HepG2 (cell line): ENCODE data around the gene MXRA7. TPM values are rescaled to one million over a fixed set of nuclear protein-coding genes. Genes with fewer than 3 reads are reported as not detected.

ENCODE experiments used
- CBX5 ChIP-seq: sonication (generic); formaldehyde crosslinking; IDR thresholded peaks from 2 replicates; pipeline ENCODE4 v1.4.0; 2020; ENCODE audit warnings: missing genetic modification reagents, borderline replicate concordance
- ELF3 ChIP-seq: IDR thresholded peaks from 2 replicates; pipeline ENCODE4 v1.6.1; 2016; ENCODE audit warnings: missing genetic modification reagents, missing compliant biosample characterization
- HOXA3 ChIP-seq: sonication (generic); formaldehyde crosslinking; IDR thresholded peaks from 2 replicates; pipeline ENCODE4 v1.5.0; 2020; ENCODE audit warnings: missing genetic modification reagents
- MBD4 ChIP-seq: IDR thresholded peaks from 2 replicates; pipeline ENCODE4 v1.6.1; 2012; ENCODE audit warnings: low read length, inconsistent platforms, borderline replicate concordance
- MBNL3 ChIP-seq: fragments of 250-450 bp; sonication (Bioruptor Pico); conservative IDR thresholded peaks from 2 replicates; pipeline ENCODE4 v1.8.0; 2022; ENCODE audit warnings: mild to moderate bottlenecking, inconsistent platforms
- MED13 ChIP-seq: sonication (generic); formaldehyde crosslinking; IDR thresholded peaks from 2 replicates; pipeline ENCODE4 v1.5.0; 2020; ENCODE audit warnings: missing genetic modification reagents
- NFE2 ChIP-seq: sonication (generic); formaldehyde crosslinking; IDR thresholded peaks from 2 replicates; pipeline ENCODE4 v1.4.0; 2020; ENCODE audit warnings: missing genetic modification reagents
- NKX3-1 ChIP-seq: sonication (generic); formaldehyde crosslinking; IDR thresholded peaks from 2 replicates; pipeline ENCODE4 v1.5.0; 2020; ENCODE audit warnings: missing genetic modification reagents
- NR2C2 ChIP-seq: sonication (generic); formaldehyde crosslinking; IDR thresholded peaks from 2 replicates; pipeline ENCODE4 v1.4.0; 2020; ENCODE audit warnings: missing genetic modification reagents, mild to moderate bottlenecking, moderate library complexity, borderline replicate concordance
- TERF1 ChIP-seq: sonication (generic); formaldehyde crosslinking; IDR thresholded peaks from 2 replicates; pipeline ENCODE4 v1.8.0; 2022; ENCODE audit warnings: mild to moderate bottlenecking, missing genetic modification reagents, moderate library complexity
- THAP11 ChIP-seq: IDR thresholded peaks from 2 replicates; pipeline ENCODE4 v1.6.1; 2016; ENCODE audit warnings: missing biosample characterization, missing genetic modification reagents
- ZMYM3 ChIP-seq: sonication (generic); formaldehyde crosslinking; IDR thresholded peaks from 2 replicates; pipeline ENCODE4 v1.5.1; 2020; ENCODE audit warnings: mild to moderate bottlenecking, missing genetic modification reagents
- ZNF124 ChIP-seq: sonication (generic); formaldehyde crosslinking; IDR thresholded peaks from 2 replicates; pipeline ENCODE4 v1.4.0; 2020; ENCODE audit warnings: missing genetic modification reagents
- ZNF20 ChIP-seq: sonication (generic); formaldehyde crosslinking; IDR thresholded peaks from 2 replicates; pipeline ENCODE4 v1.4.0; 2020; ENCODE audit warnings: mild to moderate bottlenecking, moderate library complexity, missing genetic modification reagents
- ZNF225 ChIP-seq: sonication (generic); formaldehyde crosslinking; IDR thresholded peaks from 2 replicates; pipeline ENCODE4 v1.4.0; 2020; ENCODE audit warnings: mild to moderate bottlenecking, missing genetic modification reagents
- ZNF570 ChIP-seq: sonication (generic); formaldehyde crosslinking; IDR thresholded peaks from 2 replicates; pipeline ENCODE4 v1.4.0; 2020; ENCODE audit warnings: mild to moderate bottlenecking, missing genetic modification reagents, borderline replicate concordance
- ZNF691 ChIP-seq: sonication (generic); formaldehyde crosslinking; IDR thresholded peaks from 2 replicates; pipeline ENCODE4 v1.4.0; 2020; ENCODE audit warnings: missing genetic modification reagents, low read depth, mild to moderate bottlenecking, borderline replicate concordance
- ZNF749 ChIP-seq: sonication (generic); formaldehyde crosslinking; IDR thresholded peaks from 2 replicates; pipeline ENCODE4 v1.8.0; 2022; ENCODE audit warnings: mild to moderate bottlenecking, missing genetic modification reagents, moderate library complexity, borderline replicate concordance
- ZNF878 ChIP-seq: sonication (generic); formaldehyde crosslinking; IDR thresholded peaks from 2 replicates; pipeline ENCODE4 v1.8.1; 2023; ENCODE audit warnings: mild to moderate bottlenecking, missing genetic modification reagents, moderate library complexity
- ZSCAN21 ChIP-seq: sonication (generic); formaldehyde crosslinking; IDR thresholded peaks from 2 replicates; pipeline ENCODE4 v1.8.0; 2022; ENCODE audit warnings: mild to moderate bottlenecking, missing genetic modification reagents, moderate library complexity, borderline replicate concordance
- polyA plus RNA-seq, 8 experiments: library from polyadenylated mRNA; depleted of rRNA in 3 of 8; stranded (reverse) in 7 of 8; unstranded in 1 of 8; fragments of >200 nt; fragmentation: Illumina TruSeq in 4 of 8; extraction: Trizol in 4 of 8; gene quantifications; 2 replicates each; pipeline versions ENCODE4 v1.2.1 to v1.2.3, GENCODE V29; 2011 to 2016; ENCODE audit warnings: low read depth in 4 of 8, missing spikeins in 1 of 8, mixed read lengths in 1 of 8; ENCODE audit not compliant: insufficient read depth in 1 of 8
- total RNA-seq, 5 experiments: library from RNA; depleted of rRNA; stranded (reverse); fragments of >200 nt; fragmentation: Illumina TruSeq; extraction: Trizol; gene quantifications; 2 replicates each; pipeline ENCODE4 v1.2.3, GENCODE V29; 2016; ENCODE audit warnings: low read depth in 1 of 5
- TF ChIP-seq, protein P1 (sequence below): IDR thresholded peaks from 2 replicates; pipeline ENCODE4 v1.6.1; 2012; ENCODE audit warnings: inconsistent platforms
- TF ChIP-seq, protein P2 (sequence below): sonication (generic); formaldehyde crosslinking; IDR thresholded peaks from 2 replicates; pipeline ENCODE4 v1.5.1; 2020; ENCODE audit warnings: missing genetic modification reagents, mild to moderate bottlenecking, borderline replicate concordance
- TF ChIP-seq, protein P3 (sequence below): IDR thresholded peaks from 2 replicates; pipeline ENCODE4 v1.6.1; 2018; ENCODE audit warnings: missing genetic modification reagents, mild to moderate bottlenecking, missing compliant biosample characterization
- TF ChIP-seq, protein P4 (sequence below): sonication (generic); formaldehyde crosslinking; conservative IDR thresholded peaks from 2 replicates; pipeline ENCODE4 v1.4.0; 2020; ENCODE audit warnings: missing genetic modification reagents

The MXRA7 gene
- total and polyA plus RNA-seq, 2 of the 13 experiments (the other 11 are each of a cell fraction or from before 2014, with no cell fraction given): 44.8 to 112 TPM

DNA sequence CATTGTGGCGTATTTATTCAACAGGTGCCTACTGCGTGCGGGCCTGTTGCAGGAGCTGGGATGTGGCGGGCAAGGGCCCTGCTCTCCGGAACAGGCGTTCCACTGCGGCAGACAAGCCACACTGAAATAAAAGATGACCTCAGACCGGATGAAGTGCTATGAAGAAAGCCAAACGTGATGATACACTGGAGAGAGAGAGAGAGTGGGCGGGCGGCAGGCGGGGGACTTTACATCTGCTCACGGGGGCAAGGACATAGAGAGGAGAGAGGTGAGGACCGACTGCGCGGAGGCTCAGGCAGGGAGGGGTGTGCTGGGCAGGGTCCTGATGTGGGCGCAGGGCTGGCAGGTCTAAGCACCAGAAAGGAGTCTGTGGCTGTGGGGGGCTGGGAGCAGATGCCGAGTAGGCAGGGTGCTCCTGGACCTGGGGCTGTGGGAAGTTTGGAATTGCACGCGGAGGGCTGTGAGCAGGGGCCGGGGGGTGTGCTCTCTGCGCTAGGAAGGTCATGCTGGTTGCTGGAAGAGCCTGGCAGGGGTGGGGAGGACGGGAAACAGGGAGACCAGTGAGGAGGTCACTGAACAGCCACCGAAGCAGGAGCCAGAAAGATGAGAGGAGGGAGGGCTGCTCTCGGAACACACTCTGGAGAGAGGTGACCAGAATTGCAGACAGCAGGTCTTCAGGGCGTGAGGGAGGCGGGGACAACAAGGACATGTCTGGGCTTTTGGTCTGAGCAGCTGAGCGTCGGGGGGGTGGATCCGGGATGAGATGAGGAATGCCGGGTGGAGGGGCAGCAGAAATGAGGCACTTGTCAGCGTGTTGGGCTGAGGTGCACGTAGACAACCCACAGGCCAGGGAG is 9.9 kb downstream of the MXRA7 start (continued):
- no peak for TF ChIP-seq TERF1 (CRISPR knock-in tag)
- TF ChIP-seq ZNF124 (CRISPR knock-in tag): no peak
- TF ChIP-seq NR2C2 (CRISPR knock-in tag): no peak; the same call in 1 of the 2 replicates
- TF ChIP-seq NKX3-1: no peak
- TF ChIP-seq, protein P1, sequence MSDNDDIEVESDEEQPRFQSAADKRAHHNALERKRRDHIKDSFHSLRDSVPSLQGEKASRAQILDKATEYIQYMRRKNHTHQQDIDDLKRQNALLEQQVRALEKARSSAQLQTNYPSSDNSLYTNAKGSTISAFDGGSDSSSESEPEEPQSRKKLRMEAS: peak; percentile 63
- TF ChIP-seq NFE2: no peak
- no peak; the same call in none of the 2 replicates for TF ChIP-seq ZSCAN21 (CRISPR knock-in tag)
- 0 out of 2 replicates have a peak, but pooled peaks have one; percentile 37 for TF ChIP-seq ZNF225 (CRISPR knock-in tag)
- TF ChIP-seq, protein P2, sequence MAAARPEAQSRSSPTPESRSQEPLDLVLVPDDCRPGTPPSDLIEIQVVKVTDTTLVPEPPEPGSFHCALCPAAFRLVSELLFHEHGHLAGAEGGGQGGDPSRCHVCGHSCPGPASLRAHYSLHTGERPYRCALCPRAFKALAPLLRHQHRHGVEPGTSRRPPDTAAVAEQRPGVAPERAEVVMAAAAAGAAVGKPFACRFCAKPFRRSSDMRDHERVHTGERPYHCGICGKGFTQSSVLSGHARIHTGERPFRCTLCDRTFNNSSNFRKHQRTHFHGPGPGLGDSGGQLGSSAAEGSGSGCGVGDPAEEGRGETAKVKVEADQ (CRISPR knock-in tag): peak; percentile 86
- no peak for TF ChIP-seq CBX5 (CRISPR knock-in tag)
- peak; percentile 30; the same call in 1 of the 2 replicates for TF ChIP-seq ZNF878 (CRISPR knock-in tag)
- TF ChIP-seq THAP11: no peak
- TF ChIP-seq MBD4: no peak
- TF ChIP-seq HOXA3 (CRISPR knock-in tag): peak; percentile 85
- TF ChIP-seq ZNF691 (CRISPR knock-in tag): peak; percentile 90; the same call in 1 of the 2 replicates
- TF ChIP-seq MBNL3 (CRISPR knock-in tag): no peak
- TF ChIP-seq, protein P3, sequence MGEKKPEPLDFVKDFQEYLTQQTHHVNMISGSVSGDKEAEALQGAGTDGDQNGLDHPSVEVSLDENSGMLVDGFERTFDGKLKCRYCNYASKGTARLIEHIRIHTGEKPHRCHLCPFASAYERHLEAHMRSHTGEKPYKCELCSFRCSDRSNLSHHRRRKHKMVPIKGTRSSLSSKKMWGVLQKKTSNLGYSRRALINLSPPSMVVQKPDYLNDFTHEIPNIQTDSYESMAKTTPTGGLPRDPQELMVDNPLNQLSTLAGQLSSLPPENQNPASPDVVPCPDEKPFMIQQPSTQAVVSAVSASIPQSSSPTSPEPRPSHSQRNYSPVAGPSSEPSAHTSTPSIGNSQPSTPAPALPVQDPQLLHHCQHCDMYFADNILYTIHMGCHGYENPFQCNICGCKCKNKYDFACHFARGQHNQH (CRISPR knock-in tag): peak; percentile 46; the same call in 1 of the 2 replicates
- TF ChIP-seq ZMYM3 (CRISPR knock-in tag): 0 out of 2 replicates have a peak, but pooled peaks have one; percentile 8
- 0 out of 2 replicates have a peak, but pooled peaks have one; percentile 28 for TF ChIP-seq ZNF570 (CRISPR knock-in tag)
- no peak for TF ChIP-seq ZNF20 (CRISPR knock-in tag)
- TF ChIP-seq, protein P4, sequence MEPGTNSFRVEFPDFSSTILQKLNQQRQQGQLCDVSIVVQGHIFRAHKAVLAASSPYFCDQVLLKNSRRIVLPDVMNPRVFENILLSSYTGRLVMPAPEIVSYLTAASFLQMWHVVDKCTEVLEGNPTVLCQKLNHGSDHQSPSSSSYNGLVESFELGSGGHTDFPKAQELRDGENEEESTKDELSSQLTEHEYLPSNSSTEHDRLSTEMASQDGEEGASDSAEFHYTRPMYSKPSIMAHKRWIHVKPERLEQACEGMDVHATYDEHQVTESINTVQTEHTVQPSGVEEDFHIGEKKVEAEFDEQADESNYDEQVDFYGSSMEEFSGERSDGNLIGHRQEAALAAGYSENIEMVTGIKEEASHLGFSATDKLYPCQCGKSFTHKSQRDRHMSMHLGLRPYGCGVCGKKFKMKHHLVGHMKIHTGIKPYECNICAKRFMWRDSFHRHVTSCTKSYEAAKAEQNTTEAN (CRISPR knock-in tag): no peak; the same call in 1 of the 2 replicates
- TF ChIP-seq ZNF749 (CRISPR knock-in tag): no peak
- TF ChIP-seq MED13 (CRISPR knock-in tag): no peak
- no peak for TF ChIP-seq ELF3 (CRISPR knock-in tag)
